Activated CD4-positive, alpha-beta memory T cell treated with anti-CD3 and anti-CD28 coated beads for 36 hours (primary cell): ENCODE results near the gene DCLK1. TPM values are rescaled to one million over a fixed set of nuclear protein-coding genes. Genes with fewer than 3 reads are reported as not detected.

Experiments used
- CTCF ChIA-PET: fragments of 350-600 bp; sonication (Branson Sonifier 250); formaldehyde crosslinking; loops from one replicate; lab custom pipeline; 2021; ENCODE audit warnings: antibody characterized with exemption, inconsistent platforms; lab: Charles Lee
- POLR2A ChIA-PET: fragments of 350-600 bp; sonication (Branson Sonifier 250); formaldehyde crosslinking; loops from one replicate; lab custom pipeline; 2021; ENCODE audit warnings: antibody characterized with exemption; lab: Charles Lee
- DNase-seq: peaks from one replicate; pipeline ENCODE4 v3.0.0-alpha.2; 2020
- H3K27ac Mint-ChIP-seq: one replicate; pipeline ENCODE4 v1.8.0; 2021; ENCODE audit warnings: mixed read lengths
- H3K27me3 Mint-ChIP-seq: one replicate; pipeline ENCODE4 v1.8.0; 2021; ENCODE audit warnings: mixed read lengths
- H3K36me3 Mint-ChIP-seq: one replicate; pipeline ENCODE4 v1.8.0; 2021; ENCODE audit warnings: mixed read lengths
- H3K4me1 Mint-ChIP-seq: one replicate; pipeline ENCODE4 v1.8.0; 2021; ENCODE audit warnings: low read depth, mixed read lengths
- H3K4me3 Mint-ChIP-seq: one replicate; pipeline ENCODE4 v1.8.0; 2021; ENCODE audit warnings: mild to moderate bottlenecking, mixed read lengths
- H3K9me3 Mint-ChIP-seq: one replicate; pipeline ENCODE4 v1.8.0; 2021; ENCODE audit warnings: mixed read lengths
- intact Hi-C: fragments of 100-400 bp; cut with micrococcal nuclease; formaldehyde crosslinking; loops from one replicate; pipeline ENCODE4 v1.15.1; 2023
- total RNA-seq, 2 experiments: library from RNA; stranded (reverse); gene quantifications; one replicate each; pipeline ENCODE4 v1.2.3, GENCODE V29; 2021

DCLK1 gene
- total RNA-seq, 2 experiments from 2014 or later = not detected

- Mint-ChIP-seq H3K36me3 (no peaks in the 10 kb centered on the region), H3K4me3 (no peak overlapping the region), H3K27ac (no peak overlapping the region), H3K9me3 (no peaks in the 10 kb centered on the region), H3K4me1 (no peaks in the 10 kb centered on the region), H3K27me3 (no peaks in the 10 kb centered on the region)
- intact Hi-C loops = no loop called here
- DNase-seq = no peak
- ChIA-PET POLR2A (no interaction called here), CTCF (no interaction called here)
These were observed 300.2 kb downstream of the DCLK1 start for GRCh38 chr13:35830850-35831450.

- Mint-ChIP-seq H3K36me3 (no peaks in the 10 kb centered on the region), H3K27ac (no peak overlapping the region), H3K9me3 (peaks cover 4% of the 10 kb centered on the region), H3K4me3 (no peak overlapping the region), H3K4me1 (no peaks in the 10 kb centered on the region), H3K27me3 (no peaks in the 10 kb centered on the region)
- no peak for DNase-seq
- intact Hi-C loops = no loop called here
- CTCF ChIA-PET = no interaction called here
- POLR2A ChIA-PET = no interaction called here
These were observed 304.4 kb downstream of the DCLK1 start for GRCh38 chr13:35826626-35827254.

- H3K4me1 Mint-ChIP-seq = no peaks in the 10 kb centered on the region
- intact Hi-C loops = no loop called here
- H3K9me3 Mint-ChIP-seq = peaks cover 4% of the 10 kb centered on the region
- no peak for DNase-seq
- ChIA-PET POLR2A (no interaction called here), CTCF (no interaction called here)
- no peak overlapping the region for H3K27ac Mint-ChIP-seq
- H3K27me3 Mint-ChIP-seq = no peaks in the 10 kb centered on the region
- no peak overlapping the region for H3K4me3 Mint-ChIP-seq
- no peaks in the 10 kb centered on the region for H3K36me3 Mint-ChIP-seq
These were observed 306.4 kb downstream of the DCLK1 start for GRCh38 chr13:35824825-35825224.

- Mint-ChIP-seq H3K9me3 (peaks cover 4% of the 10 kb centered on the region), H3K4me3 (no peak overlapping the region), H3K4me1 (no peaks in the 10 kb centered on the region), H3K36me3 (no peaks in the 10 kb centered on the region), H3K27me3 (no peaks in the 10 kb centered on the region), H3K27ac (no peak overlapping the region)
- intact Hi-C loops = no loop called here
- no peak for DNase-seq
- ChIA-PET CTCF (no interaction called here), POLR2A (no interaction called here)
These were observed 306.8 kb downstream of the DCLK1 start for GRCh38 chr13:35824395-35824794.

GRCh38 chr13:35822666-35823065, 308.5 kb downstream of the DCLK1 start:
- POLR2A ChIA-PET = no interaction called here
- CTCF ChIA-PET = no interaction called here
- no peak overlapping the region for H3K4me3 Mint-ChIP-seq
- no peaks in the 10 kb centered on the region for H3K4me1 Mint-ChIP-seq
- intact Hi-C loops = no loop called here
- no peak for DNase-seq
- no peaks in the 10 kb centered on the region for H3K36me3 Mint-ChIP-seq
- H3K9me3 Mint-ChIP-seq = peaks cover 4% of the 10 kb centered on the region
- H3K27ac Mint-ChIP-seq = no peak overlapping the region
- H3K27me3 Mint-ChIP-seq = no peaks in the 10 kb centered on the region

GRCh38 chr13:35818633-35819067, 312.5 kb downstream of the DCLK1 start:
- DNase-seq = no peak
- H3K4me3 Mint-ChIP-seq = no peak overlapping the region
- POLR2A ChIA-PET = no interaction called here
- H3K36me3 Mint-ChIP-seq = no peaks in the 10 kb centered on the region
- H3K27ac Mint-ChIP-seq = no peak overlapping the region
- CTCF ChIA-PET = interaction anchor here (0.6 to 1.5 kb wide), 5 partner anchors 12 to 618 kb away, joined by 3 to 5 read pairs (median 4); no protein-coding TSS in a partner anchor
- H3K27me3 Mint-ChIP-seq = no peaks in the 10 kb centered on the region
- intact Hi-C loops = no loop called here
- no peaks in the 10 kb centered on the region for H3K9me3 Mint-ChIP-seq
- no peaks in the 10 kb centered on the region for H3K4me1 Mint-ChIP-seq

GRCh38 chr13:35817642-35818607, 313.3 kb downstream of the DCLK1 start:
- no peak overlapping the region for H3K27ac Mint-ChIP-seq
- DNase-seq = no peak
- H3K27me3 Mint-ChIP-seq = no peaks in the 10 kb centered on the region

GRCh38 chr13:35814605-35815011, 316.6 kb downstream of the DCLK1 start:
- no peak for DNase-seq
- Mint-ChIP-seq H3K4me1 (no peaks in the 10 kb centered on the region), H3K9me3 (no peaks in the 10 kb centered on the region), H3K27me3 (no peaks in the 10 kb centered on the region), H3K4me3 (no peak overlapping the region), H3K36me3 (no peaks in the 10 kb centered on the region), H3K27ac (no peak overlapping the region)
- ChIA-PET CTCF (no interaction called here), POLR2A (no interaction called here)
- intact Hi-C loops = no loop called here

More at GRCh38 chr13:35817642-35818607, 313.3 kb downstream of the DCLK1 start:
- intact Hi-C loops = no loop called here
- no peaks in the 10 kb centered on the region for H3K9me3 Mint-ChIP-seq
- H3K4me1 Mint-ChIP-seq = no peaks in the 10 kb centered on the region
- CTCF ChIA-PET = interaction anchor here (0.6 to 1.5 kb wide), 5 partner anchors 11 to 619 kb away, joined by 3 to 5 read pairs (median 4); no protein-coding TSS in a partner anchor
- H3K4me3 Mint-ChIP-seq = no peak overlapping the region
- no peaks in the 10 kb centered on the region for H3K36me3 Mint-ChIP-seq
- POLR2A ChIA-PET = no interaction called here

GRCh38 chr13:35812736-35813135, 318.4 kb downstream of the DCLK1 start:
- no peaks in the 10 kb centered on the region for H3K36me3 Mint-ChIP-seq
- no peak for DNase-seq
- no peaks in the 10 kb centered on the region for H3K4me1 Mint-ChIP-seq
- ChIA-PET POLR2A (no interaction called here), CTCF (no interaction called here)
- H3K27me3 Mint-ChIP-seq = no peaks in the 10 kb centered on the region
- H3K9me3 Mint-ChIP-seq = no peaks in the 10 kb centered on the region
- no peak overlapping the region for H3K27ac Mint-ChIP-seq
- H3K4me3 Mint-ChIP-seq = no peak overlapping the region
- intact Hi-C loops = no loop called here

GRCh38 chr13:35810321-35810720, 320.9 kb downstream of the DCLK1 start:
- CTCF ChIA-PET = no interaction called here
- H3K27ac Mint-ChIP-seq = no peak overlapping the region
- POLR2A ChIA-PET = no interaction called here
- H3K9me3 Mint-ChIP-seq = no peaks in the 10 kb centered on the region
- no peaks in the 10 kb centered on the region for H3K27me3 Mint-ChIP-seq
- no peak for DNase-seq
- H3K36me3 Mint-ChIP-seq = no peaks in the 10 kb centered on the region
- H3K4me1 Mint-ChIP-seq = no peaks in the 10 kb centered on the region
- intact Hi-C loops = no loop called here
- H3K4me3 Mint-ChIP-seq = no peak overlapping the region

- H3K4me1 Mint-ChIP-seq = no peaks in the 10 kb centered on the region
- H3K27ac Mint-ChIP-seq = no peak overlapping the region
- intact Hi-C loops = no loop called here
- H3K27me3 Mint-ChIP-seq = no peaks in the 10 kb centered on the region
- H3K4me3 Mint-ChIP-seq = no peak overlapping the region
- CTCF ChIA-PET = no interaction called here
- POLR2A ChIA-PET = no interaction called here
- no peaks in the 10 kb centered on the region for H3K36me3 Mint-ChIP-seq
- DNase-seq = no peak
- H3K9me3 Mint-ChIP-seq = no peaks in the 10 kb centered on the region
These were observed 322.3 kb downstream of the DCLK1 start for GRCh38 chr13:35808846-35809245.

GRCh38 chr13:35804901-35805300, 326.3 kb downstream of the DCLK1 start:
- Mint-ChIP-seq H3K36me3 (no peaks in the 10 kb centered on the region), H3K27me3 (no peaks in the 10 kb centered on the region), H3K4me1 (no peaks in the 10 kb centered on the region), H3K9me3 (no peaks in the 10 kb centered on the region), H3K27ac (no peak overlapping the region), H3K4me3 (no peak overlapping the region)
- intact Hi-C loops = no loop called here
- CTCF ChIA-PET = interaction anchor here (1.2 kb wide), 1 partner anchor 13 kb away, joined by 3 read pairs; no protein-coding TSS in a partner anchor
- DNase-seq = no peak
- POLR2A ChIA-PET = no interaction called here
